GM19193 (cell line): ENCODE results near the gene KATNB1.

Experiments used
- POLR2A ChIP-seq: IDR thresholded peaks from 4 replicates; pipeline ENCODE4 v1.6.1; 2011; ENCODE audit not compliant: insufficient read depth, insufficient read length; ENCODE audit errors: extremely low read depth

Gene KATNB1

GRCh38 chr16:57791893-57792461 lies 56.4 kb downstream of the KATNB1 start:
- TF ChIP-seq POLR2A = no peak

GRCh38 chr16:57794849-57795430 lies 59.4 kb downstream of the KATNB1 start:
- TF ChIP-seq POLR2A = no peak

- TF ChIP-seq POLR2A = no peak
Observed at GRCh38 chr16:57795431-57795878, 59.9 kb downstream of the KATNB1 start.

GRCh38 chr16:57797216-57797525 lies 61.6 kb downstream of the KATNB1 start:
- no peak for TF ChIP-seq POLR2A

GRCh38 chr16:57797526-57798266 lies 62.1 kb downstream of the KATNB1 start:
- no peak for TF ChIP-seq POLR2A

- TF ChIP-seq POLR2A = no peak
Observed at GRCh38 chr16:57798267-57798810, 62.8 kb downstream of the KATNB1 start.

GRCh38 chr16:57798953-57799599 lies 63.5 kb downstream of the KATNB1 start:
- no peak for TF ChIP-seq POLR2A

GRCh38 chr16:57799600-57800199 lies 64.1 kb downstream of the KATNB1 start:
- no peak for TF ChIP-seq POLR2A

- TF ChIP-seq POLR2A = no peak
Observed at GRCh38 chr16:57800200-57801097, 64.9 kb downstream of the KATNB1 start.

GRCh38 chr16:57801098-57801808 lies 65.7 kb downstream of the KATNB1 start:
- no peak for TF ChIP-seq POLR2A

GRCh38 chr16:57801809-57802340 lies 66.3 kb downstream of the KATNB1 start:
- TF ChIP-seq POLR2A = no peak

GRCh38 chr16:57802341-57803133 lies 67.0 kb downstream of the KATNB1 start, which contains the start of gene KIFC3:
TSS of gene KIFC3 (minus strand) at chr16:57802491. CDS start at chr16:57798243, 4,248 bp downstream.
- TF ChIP-seq POLR2A = no peak

GRCh38 chr16:57803134-57803990 lies 67.8 kb downstream of the KATNB1 start:
- no peak for TF ChIP-seq POLR2A
